Measurements from ENCODE around the gene C12orf43. TPM values are rescaled to one million over a fixed set of nuclear protein-coding genes. Genes with fewer than 3 reads are reported as not detected.
"Not testable (repeated sequence)": the region's sequence is repeated elsewhere in the genome, so short reads cannot be mapped to it uniquely, and the experiment has no call there.

C12orf43 gene
- 10 to 100 TPM; 11.5 to 12.3 TPM for total RNA-seq

DNA sequence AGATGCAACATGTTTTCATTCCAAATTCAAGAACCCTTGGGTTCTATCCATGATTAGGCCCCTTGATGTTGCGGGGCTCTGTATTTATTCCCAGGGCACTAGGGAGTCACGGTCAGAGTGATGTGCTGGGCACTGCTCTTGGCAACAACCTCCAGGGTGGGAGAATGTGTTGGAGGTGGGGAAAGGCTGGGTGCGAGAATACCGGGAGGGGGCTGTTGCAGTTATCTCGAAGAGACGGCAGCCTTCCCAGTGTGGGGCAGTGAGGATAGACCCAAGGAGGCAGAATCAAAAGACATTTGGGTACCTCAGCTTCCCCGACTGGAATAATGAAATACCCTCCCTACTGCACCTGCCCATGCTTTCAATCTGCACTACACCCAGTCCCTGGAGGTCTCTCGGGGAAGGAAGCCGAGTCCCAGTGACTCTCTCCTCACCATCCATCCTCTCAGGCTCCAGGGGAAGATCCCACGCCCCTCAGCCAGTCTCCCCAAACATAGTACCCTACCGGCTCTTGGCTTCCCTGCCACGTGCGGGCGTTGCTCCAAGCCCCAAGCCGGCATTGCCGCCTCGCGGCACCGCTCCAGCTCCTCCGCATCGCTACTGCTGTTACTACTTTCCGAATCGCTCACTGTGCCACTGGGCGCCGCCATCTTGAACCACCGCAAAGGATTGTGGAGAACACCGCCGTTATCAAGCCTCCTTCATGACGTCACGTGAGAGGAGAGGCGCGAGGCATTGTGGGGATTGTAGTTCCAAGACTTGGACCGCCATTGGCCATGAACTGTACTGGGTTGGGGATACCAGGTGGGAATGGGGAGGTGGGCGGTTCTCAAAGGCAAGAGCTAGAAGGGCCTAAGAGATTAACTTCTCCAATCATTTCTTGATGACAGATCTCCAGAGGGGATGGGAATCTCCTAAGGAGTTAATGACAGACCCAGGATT is at the start of gene C12orf43:
TSS of gene C12orf43 (minus strand) at position 663 of the 942 bp plus-strand sequence. CDS start at position 650, 13 bp downstream.
- Mint-ChIP-seq H3K4me1 (peaks cover 23% of the 10 kb centered on the region), H3K27me3 (no peaks in the 10 kb centered on the region), H3K36me3 (ENCODE audit: low read depth) (peaks cover 33% of the 10 kb centered on the region), H3K4me3 (peak within 1 kb of the TSS; percentile 90), H3K9me3 (no peaks in the 10 kb centered on the region), H3K27ac (peak within 1 kb of the TSS; percentile 71)
- CTCF ChIA-PET: interaction anchor here (1.5 to 2.4 kb wide), 2 partner anchors 11 to 44 kb away, joined by 6 to 9 read pairs; no protein-coding TSS in a partner anchor
- peak; percentile 94 for DNase-seq
- POLR2A ChIA-PET: interaction anchor here (0.7 to 2.7 kb wide), 7 partner anchors 11 to 44 kb away, joined by 3 to 25 read pairs (median 3); partner anchors contain the start of gene OASL

DNA sequence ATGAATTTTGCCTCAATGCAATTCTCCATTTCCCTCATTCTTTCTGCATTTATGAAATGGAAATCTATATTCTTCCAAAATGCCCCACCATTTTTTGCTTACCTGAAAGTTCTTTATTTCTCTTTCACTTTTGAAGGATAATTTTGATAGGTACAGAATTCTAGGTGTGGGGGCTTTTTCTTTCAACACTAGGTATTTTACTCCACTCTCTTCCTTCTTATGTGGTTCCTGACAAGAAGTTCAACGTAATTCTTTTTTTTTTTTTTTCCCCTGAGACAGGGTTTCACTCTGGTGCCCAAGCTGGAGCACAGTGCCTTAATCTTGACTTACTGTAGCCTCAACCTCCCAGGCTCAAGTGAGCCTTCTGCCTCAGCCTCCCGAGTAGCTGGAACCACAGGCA is 49.1 kb upstream of the C12orf43 start:
- H3K27ac Mint-ChIP-seq: no peak overlapping the region
- no peaks in the 10 kb centered on the region for H3K36me3 Mint-ChIP-seq (ENCODE audit: low read depth)
- no peak for DNase-seq
- peaks cover 19% of the 10 kb centered on the region for H3K4me1 Mint-ChIP-seq
- H3K27me3 Mint-ChIP-seq: no peaks in the 10 kb centered on the region
- POLR2A ChIA-PET: interaction anchor here (0.7 to 1.4 kb wide), 2 partner anchors 11 to 27 kb away, joined by 3 read pairs; no protein-coding TSS in a partner anchor
- no peak overlapping the region for H3K4me3 Mint-ChIP-seq
- CTCF ChIA-PET: interaction anchor here (0.7 to 1.5 kb wide), 3 partner anchors 32 to 60 kb away, joined by 3 to 6 read pairs (median 3); no protein-coding TSS in a partner anchor
- H3K9me3 Mint-ChIP-seq: no peaks in the 10 kb centered on the region

GRCh38 chr12:121064586-121064985 is 48.3 kb upstream of the C12orf43 start:
- ChIA-PET CTCF (interaction anchor here (0.7 to 1.5 kb wide), 3 partner anchors 46 to 335 kb away, joined by 3 to 6 read pairs (median 4); no protein-coding TSS in a partner anchor), POLR2A (interaction anchor here (0.6 to 1.4 kb wide), 3 partner anchors 11 to 68 kb away, joined by 3 read pairs; no protein-coding TSS in a partner anchor)
- not testable (repeated sequence) for H3K4me3 Mint-ChIP-seq; DNase-seq; H3K27ac Mint-ChIP-seq; H3K9me3 Mint-ChIP-seq; H3K36me3 Mint-ChIP-seq (ENCODE audit: low read depth); H3K27me3 Mint-ChIP-seq
- H3K4me1 Mint-ChIP-seq: peaks cover 25% of the 10 kb centered on the region

DNA sequence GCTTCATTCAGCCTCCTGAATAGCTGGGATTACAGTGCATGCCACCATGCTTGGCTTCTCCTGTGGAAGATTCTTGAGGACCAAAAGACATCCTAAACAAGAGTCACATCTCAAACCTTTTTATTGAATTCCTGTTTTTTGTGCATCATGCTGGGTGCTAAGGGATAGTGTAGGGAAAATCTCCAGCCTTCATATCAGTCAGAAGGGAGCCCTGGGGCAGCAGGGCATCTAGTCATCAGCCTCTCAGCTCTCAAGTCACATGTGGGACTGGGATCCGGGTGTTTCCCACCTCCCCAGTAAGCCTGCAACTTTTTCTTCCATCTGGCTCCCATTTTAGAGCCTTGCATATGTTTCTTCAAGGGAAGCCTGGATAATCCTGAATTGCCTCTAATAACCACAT is 47.8 kb upstream of the C12orf43 start:
- no peaks in the 10 kb centered on the region for H3K9me3 Mint-ChIP-seq
- no peak overlapping the region for H3K4me3 Mint-ChIP-seq
- DNase-seq: no peak
- no peaks in the 10 kb centered on the region for H3K27me3 Mint-ChIP-seq
- CTCF ChIA-PET: interaction anchor here (0.7 to 1.5 kb wide), 2 partner anchors 58 to 335 kb away, joined by 4 to 6 read pairs; no protein-coding TSS in a partner anchor
- peaks cover 29% of the 10 kb centered on the region for H3K4me1 Mint-ChIP-seq
- POLR2A ChIA-PET: no interaction called here
- H3K36me3 Mint-ChIP-seq (ENCODE audit: low read depth): no peaks in the 10 kb centered on the region
- no peak overlapping the region for H3K27ac Mint-ChIP-seq

DNA sequence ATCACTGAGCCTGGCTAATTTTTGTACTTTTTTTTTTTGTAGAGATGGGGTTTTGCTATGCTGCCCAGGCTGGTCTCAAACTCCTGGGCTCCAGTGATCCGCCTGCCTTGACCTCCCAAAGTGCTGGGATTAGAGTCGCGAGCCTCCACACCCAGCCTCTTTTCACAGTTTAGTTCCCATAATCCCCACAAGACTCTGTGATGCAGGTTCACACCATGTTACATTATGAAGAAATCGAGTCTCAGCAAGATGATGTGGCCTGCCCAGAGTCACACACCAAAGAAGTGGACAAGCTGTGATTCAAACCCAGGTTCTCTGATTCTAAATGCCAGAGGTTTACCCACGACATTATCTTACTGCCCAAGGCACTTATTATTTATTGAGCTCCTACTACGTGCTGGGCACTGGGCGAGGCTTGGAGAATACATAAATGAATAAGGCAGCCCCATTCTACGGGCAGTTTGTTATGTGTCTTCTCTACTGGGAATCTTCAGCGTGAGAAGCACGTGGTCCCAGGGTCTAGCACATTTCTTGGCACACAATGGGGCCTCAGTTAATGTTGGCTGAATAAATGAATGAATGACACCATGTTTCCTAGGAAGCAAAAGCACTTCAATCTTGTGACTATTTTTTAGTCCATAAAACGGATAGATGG is 46.2 kb upstream of the C12orf43 start:
- no peak for DNase-seq
- CTCF ChIA-PET: interaction anchor here (1.6 to 4.7 kb wide), 3 partner anchors 34 to 162 kb away, joined by 8 to 47 read pairs (median 10); no protein-coding TSS in a partner anchor
- no peak overlapping the region for H3K27ac Mint-ChIP-seq

GRCh38 chr12:121061831-121062230 is 45.5 kb upstream of the C12orf43 start:
- Mint-ChIP-seq H3K9me3 (no peaks in the 10 kb centered on the region), H3K4me1 (peaks cover 39% of the 10 kb centered on the region), H3K27ac (no peak overlapping the region), H3K4me3 (no peak overlapping the region), H3K36me3 (ENCODE audit: low read depth) (no peaks in the 10 kb centered on the region), H3K27me3 (no peaks in the 10 kb centered on the region)
- CTCF ChIA-PET: interaction anchor here (0.8 to 4.7 kb wide), 12 partner anchors 10 to 800 kb away, joined by 3 to 47 read pairs (median 9); partner anchors contain the start of gene OASL
- POLR2A ChIA-PET: interaction anchor here (0.6 to 3.4 kb wide), 3 partner anchors 28 to 162 kb away, joined by 3 to 22 read pairs (median 5); no protein-coding TSS in a partner anchor
- no peak for DNase-seq

More for the DNA sequence above, 46.2 kb upstream of the C12orf43 start:
- Mint-ChIP-seq H3K36me3 (ENCODE audit: low read depth) (no peaks in the 10 kb centered on the region), H3K4me1 (peaks cover 38% of the 10 kb centered on the region), H3K4me3 (no peak overlapping the region), H3K27me3 (no peaks in the 10 kb centered on the region), H3K9me3 (no peaks in the 10 kb centered on the region)
- POLR2A ChIA-PET: interaction anchor here (0.6 to 1.6 kb wide), 2 partner anchors 151 to 162 kb away, joined by 3 to 5 read pairs; no protein-coding TSS in a partner anchor

GRCh38 chr12:121060149-121061001 is 44.1 kb upstream of the C12orf43 start:
- Mint-ChIP-seq H3K4me3 (peak overlapping the region; percentile 80), H3K27ac (peak overlapping the region; percentile 98), H3K4me1 (peaks cover 37% of the 10 kb centered on the region), H3K27me3 (no peaks in the 10 kb centered on the region), H3K36me3 (ENCODE audit: low read depth) (no peaks in the 10 kb centered on the region), H3K9me3 (no peaks in the 10 kb centered on the region)
- peak; percentile 79 for DNase-seq
- ChIA-PET POLR2A (interaction anchor here (0.8 to 3.4 kb wide), 21 partner anchors 9 to 768 kb away, joined by 3 to 32 read pairs (median 5); partner anchors contain the start of genes ANAPC5, C12orf43, OASL and RNF34), CTCF (interaction anchor here (0.6 to 4.7 kb wide), 48 partner anchors 8 to 523 kb away, joined by 3 to 47 read pairs (median 5); partner anchors contain the start of genes OASL, P2RX7 and POP5)

DNA sequence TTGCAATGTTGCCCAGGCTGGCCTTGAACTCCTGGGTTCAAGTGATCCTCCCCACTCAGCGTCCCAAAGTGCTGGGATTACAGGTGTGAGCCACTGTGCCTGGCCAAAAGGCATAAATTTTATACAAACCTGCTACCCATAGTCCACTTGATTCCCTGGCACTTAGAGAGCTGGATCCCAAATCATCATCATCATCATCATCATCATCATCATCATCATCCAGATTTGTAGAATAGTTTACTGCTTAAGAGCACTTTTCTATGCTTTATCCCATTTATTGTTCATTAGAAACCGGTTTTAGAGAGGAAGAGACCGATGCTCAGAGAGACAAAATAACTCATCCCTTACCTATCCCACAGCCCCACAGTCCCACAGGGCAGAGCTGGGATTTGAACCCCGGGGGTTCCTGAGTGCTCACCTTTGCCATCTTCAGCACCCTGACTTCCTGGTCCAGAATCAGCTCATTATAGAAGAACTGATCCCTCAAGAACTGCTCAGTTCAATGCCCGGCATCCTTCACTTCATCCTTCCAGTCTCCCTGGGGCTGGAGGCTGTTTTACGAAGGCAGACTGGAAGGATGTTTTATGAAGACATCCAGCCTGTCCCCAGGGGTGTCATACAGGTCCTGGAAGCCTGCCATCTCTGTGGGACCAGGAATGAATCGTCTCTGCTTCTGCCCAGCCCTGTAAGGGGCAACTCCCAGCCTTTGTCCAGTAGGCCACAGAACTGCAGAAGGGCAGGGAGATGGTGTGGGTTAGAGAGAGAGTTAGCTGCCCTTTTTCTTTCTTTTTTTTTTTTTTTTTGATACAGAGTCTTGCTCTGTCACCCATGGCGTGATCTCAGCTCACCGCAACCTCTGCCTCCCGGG is 43.0 kb upstream of the C12orf43 start:
- Mint-ChIP-seq H3K27me3 (no peaks in the 10 kb centered on the region), H3K9me3 (no peaks in the 10 kb centered on the region), H3K4me3 (peak overlapping the region; percentile 80), H3K27ac (peak overlapping the region; percentile 98), H3K4me1 (peaks cover 33% of the 10 kb centered on the region), H3K36me3 (ENCODE audit: low read depth) (no peaks in the 10 kb centered on the region)
- POLR2A ChIA-PET: interaction anchor here (0.6 to 3.4 kb wide), 23 partner anchors 8 to 766 kb away, joined by 3 to 32 read pairs (median 4); partner anchors contain the start of genes ANAPC5, C12orf43, OASL and RNF34
- CTCF ChIA-PET: interaction anchor here (0.6 to 4.7 kb wide), 43 partner anchors 8 to 522 kb away, joined by 3 to 47 read pairs (median 5); partner anchors contain the start of genes OASL, P2RX7 and POP5
- no peak for DNase-seq

DNA sequence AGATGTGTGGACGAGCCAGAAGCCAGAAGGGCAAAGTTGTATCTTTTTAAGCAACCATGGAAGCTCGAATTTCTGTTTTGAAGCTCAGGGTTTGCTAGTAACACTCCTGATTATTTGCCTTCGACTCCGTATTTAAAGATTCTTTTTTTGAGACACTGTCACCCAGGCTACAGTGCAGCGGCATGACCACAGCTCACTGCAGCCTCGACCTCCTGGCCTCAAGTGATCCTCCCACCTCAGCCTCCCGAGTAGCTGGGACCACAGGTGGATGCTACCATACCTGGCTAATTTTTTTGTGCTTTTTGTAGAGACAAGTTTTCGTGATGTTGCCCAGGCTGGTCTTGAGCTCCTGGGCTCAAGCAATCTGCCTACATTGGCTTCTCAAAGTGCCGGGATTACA is 41.5 kb upstream of the C12orf43 start:
- Mint-ChIP-seq H3K27ac (no peak overlapping the region), H3K4me3 (no peak overlapping the region), H3K27me3 (no peaks in the 10 kb centered on the region), H3K9me3 (no peaks in the 10 kb centered on the region), H3K36me3 (ENCODE audit: low read depth) (no peaks in the 10 kb centered on the region), H3K4me1 (peaks cover 33% of the 10 kb centered on the region)
- POLR2A ChIA-PET: interaction anchor here (0.9 to 1.1 kb wide), 2 partner anchors 19 to 23 kb away, joined by 3 read pairs; partner anchors contain the start of gene OASL
- no peak for DNase-seq
- CTCF ChIA-PET: interaction anchor here (2.1 kb wide), 1 partner anchor 52 kb away, joined by 9 read pairs; no protein-coding TSS in a partner anchor

DNA sequence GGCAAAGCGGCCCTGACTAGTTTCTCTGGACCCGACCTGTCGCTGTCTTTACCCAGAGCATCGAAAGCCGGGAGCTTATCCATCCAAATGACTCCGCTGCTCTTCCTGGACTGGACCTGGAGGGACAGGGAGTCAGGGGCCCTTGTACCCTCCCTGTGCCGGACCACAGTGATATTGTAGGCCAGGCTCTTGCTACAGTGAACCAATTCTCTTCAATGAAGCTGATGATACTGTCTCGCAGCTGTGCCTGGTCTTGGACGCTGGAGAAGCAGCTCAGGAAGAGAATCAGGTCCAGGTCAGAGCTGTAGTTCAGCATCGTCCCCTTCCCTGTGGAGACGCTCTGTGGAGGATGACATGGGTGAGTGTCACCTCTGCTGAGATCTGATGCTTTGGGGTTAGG is 37.4 kb upstream of the C12orf43 start:
- ChIA-PET POLR2A (interaction anchor here (0.5 kb wide), 1 partner anchor 11 kb away, joined by 3 read pairs; no protein-coding TSS in a partner anchor), CTCF (no interaction called here)
- no peak for DNase-seq
- Mint-ChIP-seq H3K4me3 (no peak overlapping the region), H3K9me3 (no peaks in the 10 kb centered on the region), H3K36me3 (ENCODE audit: low read depth) (no peaks in the 10 kb centered on the region), H3K27ac (no peak overlapping the region), H3K4me1 (peaks cover 9% of the 10 kb centered on the region), H3K27me3 (peaks cover 15% of the 10 kb centered on the region)

All from activated CD4-positive, alpha-beta memory T cell treated with anti-CD3 and anti-CD28 coated beads, Interleukin-2, amount 10 ng/mL, durations not matched to agents 7 days and 5 days (primary cell).